ENCODE results near the gene STKLD1. TPM values are rescaled to one million over a fixed set of nuclear protein-coding genes. Genes with fewer than 3 reads are reported as not detected.
"Not testable (repeated sequence)": the region's sequence is repeated elsewhere in the genome, so short reads cannot be mapped to it uniquely, and the experiment has no call there.

The STKLD1 gene
- total RNA-seq, 1 donor from 2014 or later, result 0.62 TPM

DNA sequence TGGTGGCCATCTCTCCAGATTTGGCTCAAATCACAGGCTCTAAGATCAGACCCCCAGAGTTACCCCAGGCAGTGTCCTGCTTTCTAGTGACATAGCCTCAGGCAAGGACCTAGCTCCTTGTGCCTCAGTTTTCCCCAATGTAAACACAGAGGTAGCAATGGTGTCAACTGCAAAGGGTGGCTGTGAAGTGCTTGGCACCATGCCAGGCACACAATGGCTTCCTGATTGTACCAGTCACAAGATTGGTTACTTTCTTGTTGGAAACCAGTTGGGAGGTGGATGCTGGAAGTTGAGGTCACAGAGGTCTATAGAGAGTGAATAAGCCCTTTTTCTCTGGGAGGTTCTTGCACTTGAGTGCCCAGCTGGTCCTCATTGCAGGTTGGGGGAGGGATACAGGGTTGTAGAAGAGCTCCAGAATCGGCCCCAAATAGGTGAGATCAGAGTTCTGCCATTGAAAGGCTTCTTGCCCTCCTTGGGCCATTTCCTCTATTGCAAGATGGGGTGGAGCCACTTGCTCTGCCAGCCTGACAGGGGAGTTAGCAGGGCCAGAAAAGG is 2.3 kb downstream of the STKLD1 start:
- intact Hi-C loops (cut with DNase I), result no loop called here
- no peak for DNase-seq (ENCODE audit: low spot score)

DNA sequence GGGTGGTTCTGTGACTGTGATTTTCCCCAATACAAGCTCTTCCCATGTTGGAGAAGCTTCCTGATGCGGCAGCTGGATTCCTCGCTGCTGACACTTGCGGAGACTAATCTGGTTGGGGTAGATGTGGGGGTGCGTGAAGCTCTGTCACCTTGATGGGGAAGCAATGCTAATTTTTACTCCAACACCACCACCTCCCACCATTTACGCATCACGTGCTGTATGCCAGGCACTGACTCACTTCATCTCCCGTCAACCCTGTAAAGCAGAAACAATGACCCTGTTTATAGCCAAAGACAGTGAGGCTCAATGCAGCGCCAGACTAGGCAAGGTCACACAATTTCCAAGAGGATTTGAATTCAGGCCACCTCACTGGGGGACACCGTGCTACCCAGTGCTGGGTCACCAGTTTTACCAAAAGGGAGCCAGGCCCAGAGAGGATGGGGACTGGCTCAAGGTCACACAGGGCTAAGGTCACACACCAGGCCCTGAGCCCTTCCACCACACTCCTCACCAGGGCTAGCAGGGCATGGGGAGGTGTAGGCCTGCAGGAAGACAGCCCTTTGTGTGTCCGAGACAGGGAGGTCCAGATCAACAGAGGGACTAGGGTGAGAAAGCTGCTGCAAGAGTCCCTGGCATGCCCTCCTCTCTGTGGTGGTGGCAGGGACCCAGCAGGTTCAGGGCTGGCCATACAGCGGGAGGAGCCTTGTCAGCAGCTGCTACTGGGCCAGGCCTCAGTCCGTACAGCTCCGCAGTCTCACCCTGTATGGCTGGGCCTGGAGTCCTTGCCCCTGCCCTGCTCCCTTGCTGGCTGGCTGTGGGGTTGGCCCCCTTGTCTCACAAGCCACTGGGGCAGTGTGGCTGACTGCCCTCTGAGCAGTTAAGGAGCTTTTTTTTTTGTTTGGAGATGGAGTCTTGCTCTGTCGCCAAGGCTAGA is 3.3 kb downstream of the STKLD1 start:
- no peak for DNase-seq (ENCODE audit: low spot score)
- intact Hi-C loops (cut with DNase I), result no loop called here

GRCh38 chr9:133380734-133381133 is 4.6 kb downstream of the STKLD1 start:
- intact Hi-C loops (cut with DNase I), result no loop called here
- no peak for DNase-seq (ENCODE audit: low spot score)

DNA sequence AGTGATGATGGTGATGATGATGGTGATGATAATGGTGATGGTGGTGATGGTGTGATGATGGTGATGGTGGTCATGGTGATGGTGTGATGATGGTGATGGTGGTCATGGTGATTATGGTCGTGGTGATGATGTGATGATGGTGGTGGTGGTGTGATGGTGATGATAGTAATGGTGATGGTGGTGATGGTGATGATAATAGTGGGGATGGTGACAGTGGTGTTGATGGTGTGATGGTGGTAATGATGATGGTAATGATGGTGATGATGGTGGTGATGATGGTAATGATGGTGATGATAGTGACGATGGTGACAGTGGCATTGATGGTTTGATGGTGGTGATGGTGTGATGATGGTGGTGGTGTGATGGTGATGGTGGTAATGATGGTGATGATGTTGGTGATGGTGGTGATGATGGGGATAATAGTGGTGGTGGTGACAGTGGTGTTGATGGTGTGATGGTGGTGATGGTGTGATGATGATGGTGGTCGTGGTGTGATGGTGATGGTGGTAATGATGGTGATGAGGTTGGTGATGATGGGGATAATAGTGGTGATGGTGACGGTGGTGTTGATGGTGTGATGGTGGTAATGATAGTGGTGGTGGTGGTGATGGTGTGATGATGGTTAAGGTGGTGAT is 6.5 kb downstream of the STKLD1 start:
- intact Hi-C loops (cut with DNase I), result no loop called here
- DNase-seq (ENCODE audit: low spot score), result no peak

DNA sequence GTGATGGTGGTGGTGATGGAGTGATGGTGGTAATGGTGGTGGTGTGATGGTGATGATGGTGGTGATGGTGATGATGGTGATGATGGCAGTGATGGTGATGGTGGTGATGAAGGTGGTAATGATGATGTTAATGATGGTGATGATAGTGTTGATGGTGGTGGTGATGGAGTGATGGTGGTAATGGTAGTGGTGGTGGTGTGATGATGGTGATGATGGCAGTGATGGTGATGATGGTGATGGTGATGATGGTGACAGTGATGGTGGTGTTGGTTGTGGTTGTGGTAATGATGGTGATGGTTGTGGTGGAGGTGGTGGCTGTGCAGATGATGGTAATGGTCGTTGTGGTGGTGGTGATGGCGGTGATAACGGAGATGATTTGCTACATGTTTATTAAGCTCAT is 7.3 kb downstream of the STKLD1 start:
- intact Hi-C loops (cut with DNase I), result no loop called here
- no peak for DNase-seq (ENCODE audit: low spot score)

- no peak for DNase-seq (ENCODE audit: low spot score)
- intact Hi-C loops (cut with DNase I), result no loop called here
These were observed 8.7 kb downstream of the STKLD1 start for GRCh38 chr9:133384736-133385321.

DNA sequence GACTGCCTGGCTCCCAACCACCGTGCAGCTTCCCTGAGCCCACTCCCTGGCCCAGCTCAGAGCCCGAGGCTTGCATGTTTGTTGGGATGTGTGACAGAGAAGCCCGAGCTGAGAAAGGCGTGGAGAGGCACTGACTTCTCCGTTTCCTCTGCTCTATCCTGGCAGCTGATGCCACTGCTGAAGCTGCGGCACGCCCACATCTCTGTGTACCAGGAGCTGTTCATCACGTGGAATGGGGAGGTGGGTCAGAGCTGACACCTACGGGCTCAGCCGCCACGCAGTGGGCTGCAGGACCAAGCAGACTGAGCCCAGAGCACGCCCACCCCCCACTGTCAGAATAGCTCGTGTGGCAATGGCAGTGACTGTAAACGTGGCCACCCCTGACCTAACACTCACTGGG is 9.3 kb downstream of the STKLD1 start:
- intact Hi-C loops (cut with DNase I), result no loop called here
- DNase-seq (ENCODE audit: low spot score), result no peak

GRCh38 chr9:133386338-133386737 is 10.2 kb downstream of the STKLD1 start:
- intact Hi-C loops (cut with DNase I), result no loop called here
- DNase-seq (ENCODE audit: low spot score), result no peak

- intact Hi-C loops (cut with DNase I), result no loop called here
- DNase-seq (ENCODE audit: low spot score), result no peak
These were observed 11.5 kb downstream of the STKLD1 start for GRCh38 chr9:133387680-133388079.

DNA sequence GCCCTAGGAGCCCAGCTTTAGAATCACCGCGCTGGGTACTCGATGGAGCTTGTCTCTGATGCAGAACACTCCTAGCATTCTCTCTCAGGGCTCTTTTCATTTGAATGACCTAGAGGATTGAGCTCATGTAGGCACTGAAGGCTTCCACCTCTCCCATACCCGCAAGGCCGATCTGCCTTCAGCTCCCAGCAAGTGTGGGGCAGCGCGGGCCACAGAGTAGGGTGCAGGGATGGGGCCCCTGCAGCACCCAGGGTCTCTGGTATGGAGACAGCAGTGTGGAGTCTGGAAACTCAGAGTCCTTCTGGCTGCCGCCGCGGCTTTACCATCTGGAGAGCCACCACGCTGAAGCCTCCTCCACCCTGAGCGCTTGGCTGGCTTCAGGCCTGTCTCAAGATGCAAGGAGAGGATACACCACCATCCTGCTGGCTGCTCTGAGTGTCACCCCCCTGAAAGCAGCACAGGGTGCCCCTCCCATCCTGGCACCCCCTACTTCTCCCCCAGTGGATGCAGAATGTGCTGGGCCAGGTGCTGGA is 12.9 kb downstream of the STKLD1 start:
- DNase-seq (ENCODE audit: low spot score), result no peak
- intact Hi-C loops (cut with DNase I), result no loop called here

DNA sequence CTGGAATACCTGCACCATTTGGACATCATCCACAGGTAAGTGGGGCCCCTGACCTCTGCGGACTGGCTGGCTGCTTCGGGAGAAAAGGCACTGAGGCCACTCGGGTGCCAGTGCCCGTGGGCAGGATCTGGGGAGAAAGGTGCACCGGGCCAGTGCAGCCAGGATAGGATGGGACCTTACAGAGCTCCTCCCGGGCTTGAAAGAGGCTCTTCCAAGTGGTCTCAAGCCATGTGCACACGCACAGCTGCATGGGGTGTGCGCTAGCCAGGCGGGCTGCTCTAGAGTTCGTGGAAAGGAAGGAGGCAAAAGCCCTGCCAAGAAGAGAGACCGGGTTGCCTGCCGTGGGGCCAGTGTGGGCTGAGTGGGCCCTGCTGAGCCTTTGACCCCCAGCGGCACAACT is 13.4 kb downstream of the STKLD1 start:
- intact Hi-C loops (cut with DNase I), result no loop called here
- DNase-seq (ENCODE audit: low spot score), result no peak

- intact Hi-C loops (cut with DNase I), result no loop called here
- no peak for DNase-seq (ENCODE audit: low spot score)
These were observed 14.5 kb downstream of the STKLD1 start for GRCh38 chr9:133390713-133391112.

GRCh38 chr9:133391449-133391848 is 15.3 kb downstream of the STKLD1 start:
- DNase-seq (ENCODE audit: low spot score); intact Hi-C loops (cut with DNase I): not testable (repeated sequence)

GRCh38 chr9:133392308-133392707 is 16.1 kb downstream of the STKLD1 start:
- intact Hi-C loops (cut with DNase I); DNase-seq (ENCODE audit: low spot score): not testable (repeated sequence)

GRCh38 chr9:133393399-133393798 is 17.2 kb downstream of the STKLD1 start:
- intact Hi-C loops (cut with DNase I), result no loop called here
- no peak for DNase-seq (ENCODE audit: low spot score)

- intact Hi-C loops (cut with DNase I), result no loop called here
These were observed 18.6 kb downstream of the STKLD1 start for GRCh38 chr9:133394687-133395271.

DNA sequence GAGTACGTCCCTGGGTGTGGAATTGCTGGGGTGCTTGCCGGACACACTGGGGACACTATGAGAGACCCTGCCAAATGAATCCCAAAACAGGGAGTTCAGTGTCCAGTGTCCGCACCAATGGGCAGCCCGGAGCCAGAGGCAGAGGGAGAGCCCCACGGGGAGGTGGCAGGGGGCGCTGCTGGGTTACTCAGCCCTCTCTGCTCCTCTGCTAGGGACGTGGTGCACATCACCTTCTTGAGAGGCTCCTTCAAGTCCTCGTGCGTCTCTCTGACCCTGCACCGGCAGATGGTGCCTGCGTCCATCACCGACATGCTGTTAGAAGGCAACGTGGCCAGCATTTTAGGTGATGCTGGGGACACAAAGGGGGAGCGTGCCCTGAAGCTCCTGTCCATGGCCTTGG is 20.8 kb downstream of the STKLD1 start:
- no peak for DNase-seq (ENCODE audit: low spot score)
- intact Hi-C loops (cut with DNase I), result no loop called here

More at GRCh38 chr9:133394687-133395271, 18.6 kb downstream of the STKLD1 start:
- DNase-seq (ENCODE audit: low spot score), result no peak

GRCh38 chr9:133397370-133397769 is 21.2 kb downstream of the STKLD1 start:
- intact Hi-C loops (cut with DNase I), result no loop called here
- no peak for DNase-seq (ENCODE audit: low spot score)

DNA sequence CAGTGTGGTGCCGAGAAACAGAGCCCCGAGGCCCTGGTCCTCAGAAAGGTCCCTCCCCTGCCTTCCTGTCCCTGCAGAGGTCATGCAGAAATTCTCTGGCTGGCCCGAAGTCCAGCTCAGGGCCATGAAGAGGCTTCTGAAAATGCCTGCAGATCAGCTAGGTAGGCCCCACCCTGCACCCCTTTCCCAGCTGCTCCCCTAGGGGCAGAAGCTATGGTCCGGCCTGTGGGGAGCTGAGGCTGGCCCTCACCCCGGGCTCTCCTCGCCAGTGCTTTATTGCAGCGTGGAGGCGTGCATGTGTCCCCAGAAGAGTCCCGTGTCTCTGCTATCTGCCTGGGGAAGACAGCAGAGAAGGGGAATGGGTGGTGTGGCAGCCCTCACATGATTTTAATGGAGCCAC is 21.7 kb downstream of the STKLD1 start:
- intact Hi-C loops (cut with DNase I), result no loop called here

DNA sequence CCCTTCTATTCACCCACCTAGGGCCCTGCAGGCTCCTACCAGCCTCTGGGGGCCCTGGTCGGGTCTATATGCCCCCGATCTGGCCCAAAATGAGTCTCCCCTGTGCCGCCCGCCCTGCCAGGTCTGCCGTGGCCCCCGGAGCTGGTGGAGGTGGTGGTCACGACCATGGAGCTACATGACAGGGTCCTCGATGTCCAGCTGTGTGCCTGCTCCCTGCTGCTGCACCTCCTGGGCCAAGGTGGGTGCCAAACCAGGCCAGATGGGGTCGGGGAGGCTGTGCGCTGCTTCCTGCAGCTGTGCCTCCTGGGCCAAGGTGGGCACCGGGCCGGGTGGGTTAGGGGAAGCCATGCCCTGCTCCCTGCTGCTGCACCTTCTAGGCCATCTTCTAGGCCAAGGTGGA is 24.1 kb downstream of the STKLD1 start:
- no peak for DNase-seq (ENCODE audit: low spot score)
- intact Hi-C loops (cut with DNase I), result loop anchor here (10.0 kb wide), 1 partner anchor 325 kb away; no protein-coding TSS in a partner anchor

More for the DNA sequence above, 21.7 kb downstream of the STKLD1 start:
- DNase-seq (ENCODE audit: low spot score), result no peak
